Measurements from ENCODE around the gene ATP13A5. TPM values are rescaled to one million over a fixed set of nuclear protein-coding genes. Genes with fewer than 3 reads are reported as not detected.

The ATP13A5 gene
- total RNA-seq, 1 donor from 2014 or later, result not detected

GRCh38 chr3:193228206-193228605 lies 150.3 kb downstream of the ATP13A5 start:
- Mint-ChIP-seq H3K4me1 (ENCODE audit: low read depth) (no peaks in the 10 kb centered on the region), H3K9me3 (ENCODE audit: low read depth) (no peaks in the 10 kb centered on the region), H3K36me3 (ENCODE audit: low read depth) (no peaks in the 10 kb centered on the region), H3K4me3 (ENCODE audit: unreplicated experiment) (no peak overlapping the region), H3K27ac (ENCODE audit: unreplicated experiment) (no peak overlapping the region), H3K27me3 (ENCODE audit: low read depth) (peaks cover 8% of the 10 kb centered on the region)
- TF ChIP-seq, protein P1, sequence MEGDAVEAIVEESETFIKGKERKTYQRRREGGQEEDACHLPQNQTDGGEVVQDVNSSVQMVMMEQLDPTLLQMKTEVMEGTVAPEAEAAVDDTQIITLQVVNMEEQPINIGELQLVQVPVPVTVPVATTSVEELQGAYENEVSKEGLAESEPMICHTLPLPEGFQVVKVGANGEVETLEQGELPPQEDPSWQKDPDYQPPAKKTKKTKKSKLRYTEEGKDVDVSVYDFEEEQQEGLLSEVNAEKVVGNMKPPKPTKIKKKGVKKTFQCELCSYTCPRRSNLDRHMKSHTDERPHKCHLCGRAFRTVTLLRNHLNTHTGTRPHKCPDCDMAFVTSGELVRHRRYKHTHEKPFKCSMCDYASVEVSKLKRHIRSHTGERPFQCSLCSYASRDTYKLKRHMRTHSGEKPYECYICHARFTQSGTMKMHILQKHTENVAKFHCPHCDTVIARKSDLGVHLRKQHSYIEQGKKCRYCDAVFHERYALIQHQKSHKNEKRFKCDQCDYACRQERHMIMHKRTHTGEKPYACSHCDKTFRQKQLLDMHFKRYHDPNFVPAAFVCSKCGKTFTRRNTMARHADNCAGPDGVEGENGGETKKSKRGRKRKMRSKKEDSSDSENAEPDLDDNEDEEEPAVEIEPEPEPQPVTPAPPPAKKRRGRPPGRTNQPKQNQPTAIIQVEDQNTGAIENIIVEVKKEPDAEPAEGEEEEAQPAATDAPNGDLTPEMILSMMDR (IDR thresholded peaks at IDR 0.05), result no peak
- DNase-seq (ENCODE audit: low spot score), result no peak

- H3K27ac Mint-ChIP-seq (ENCODE audit: unreplicated experiment), result no peak overlapping the region
- DNase-seq (ENCODE audit: low spot score), result no peak
- H3K4me3 Mint-ChIP-seq (ENCODE audit: unreplicated experiment), result no peak overlapping the region
- TF ChIP-seq, protein P1 (IDR thresholded peaks at IDR 0.05), result no peak
- H3K36me3 Mint-ChIP-seq (ENCODE audit: low read depth), result no peaks in the 10 kb centered on the region
- no peaks in the 10 kb centered on the region for H3K9me3 Mint-ChIP-seq (ENCODE audit: low read depth)
- H3K4me1 Mint-ChIP-seq (ENCODE audit: low read depth), result no peaks in the 10 kb centered on the region
- peaks cover 10% of the 10 kb centered on the region for H3K27me3 Mint-ChIP-seq (ENCODE audit: low read depth)
Observed at GRCh38 chr3:193225302-193226125, 153.0 kb downstream of the ATP13A5 start.

Other genes with a start within 250 kb of the ATP13A5 start
- gene PLAAT1, start 137.5 kb downstream of the ATP13A5 start, total RNA-seq, result 0.80 to 2.4 TPM (median 1.6 TPM) in 3 replicates
- not detected in 3 replicates for gene ATP13A4, start 176.1 kb upstream of the ATP13A5 start, total RNA-seq
- 51.0 to 54.6 TPM (median 52.6 TPM) in 3 replicates for gene OPA1, start 214.5 kb upstream of the ATP13A5 start, total RNA-seq

Data from chondrocyte (in vitro differentiated cells).